GM21526 (cell line): ENCODE measurements around the gene HAGHL.

Experiments used
- ATAC-seq: cut with Tn5 transposase; IDR thresholded peaks from one replicate; pipeline ENCODE4 v1.9.1; 2021; ENCODE audit warnings: moderate library complexity; ENCODE audit not compliant: unreplicated experiment, low FRiP score

The HAGHL gene

GRCh38 chr16:719815-720446 lies 7.0 kb upstream of the HAGHL start:
- no peak for ATAC-seq

GRCh38 chr16:720447-720989 lies 6.4 kb upstream of the HAGHL start:
- no peak for ATAC-seq

GRCh38 chr16:720990-721764 lies 5.7 kb upstream of the HAGHL start, which contains the start of gene ANTKMT:
ANTKMT (plus strand) TSS chr16:721146; CDS start chr16:721275, 129 bp downstream.
- ATAC-seq = peak; percentile 54

- no peak for ATAC-seq
Measured at GRCh38 chr16:721765-722540, 5.0 kb upstream of the HAGHL start.

- no peak for ATAC-seq
Measured at GRCh38 chr16:722835-723633, 3.9 kb upstream of the HAGHL start.

GRCh38 chr16:723695-724094 lies 3.2 kb upstream of the HAGHL start:
- no peak for ATAC-seq

- no peak for ATAC-seq
Measured at GRCh38 chr16:724188-725040, 2.5 kb upstream of the HAGHL start.

- no peak for ATAC-seq
Measured at GRCh38 chr16:725041-725376, 1.9 kb upstream of the HAGHL start.

GRCh38 chr16:725463-726187 lies 1.3 kb upstream of the HAGHL start:
- no peak for ATAC-seq

- no peak for ATAC-seq
Measured at GRCh38 chr16:726188-726437, 793 bp upstream of the HAGHL start.

- ATAC-seq = no peak
Measured at GRCh38 chr16:727291-727977, 528 bp downstream of the HAGHL start.

GRCh38 chr16:728131-728889 lies 1.4 kb downstream of the HAGHL start:
- no peak for ATAC-seq

GRCh38 chr16:728890-729744 lies 2.2 kb downstream of the HAGHL start:
- no peak for ATAC-seq

- no peak for ATAC-seq
Measured at GRCh38 chr16:729768-730665, 3.1 kb downstream of the HAGHL start.

- no peak for ATAC-seq
Measured at GRCh38 chr16:730666-731509, 4.0 kb downstream of the HAGHL start.
